Hematopoietic multipotent progenitor cell (in vitro differentiated cells): ENCODE results near the gene MAOB. TPM values are rescaled to one million over a fixed set of nuclear protein-coding genes. Genes with fewer than 3 reads are reported as not detected.
"Not testable (repeated sequence)": the region's sequence is repeated elsewhere in the genome, so short reads cannot be mapped to it uniquely, and the experiment has no call there.

ENCODE experiments used
- DNase-seq, 3 donors: peaks; one replicate each; pipeline ENCODE4 v3.0.0-alpha.2; 2011 to 2015; ENCODE audit warnings: low read depth in 2 of 3, low spot score in 2 of 3
- total RNA-seq: library from RNA; depleted of rRNA; stranded (reverse); fragments of >200 nt; gene quantifications from one replicate; pipeline ENCODE4 v1.2.3, GENCODE V29; 2012

The MAOB gene
- under 0.01 TPM for total RNA-seq

- no peak for DNase-seq
Measured at GRCh38 chrX:43882294-43882681, at the start of gene MAOB. Gene MAOB (minus strand): TSS chrX:43882450. CDS start chrX:43882299, 151 bp downstream.

DNA sequence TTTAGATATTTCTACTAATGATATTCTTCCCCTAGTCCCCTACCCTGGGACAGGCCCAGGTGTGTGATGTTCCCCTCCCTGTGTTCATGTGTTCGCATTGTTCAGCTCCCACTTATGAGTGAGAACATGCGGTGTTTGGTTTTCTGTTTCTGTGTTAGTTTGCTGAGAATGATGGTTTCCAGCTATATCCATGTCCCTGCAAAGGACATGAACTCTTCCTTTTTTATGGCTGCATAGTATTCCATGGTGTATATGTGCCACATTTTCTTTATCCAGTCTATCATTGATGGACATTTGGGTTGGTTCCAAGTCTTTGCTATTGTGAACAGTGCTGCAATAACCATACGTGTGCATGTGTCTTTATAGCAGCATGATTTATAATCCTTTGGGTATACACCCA is 39.8 kb upstream of the MAOB start:
- DNase-seq = not testable (repeated sequence)

DNA sequence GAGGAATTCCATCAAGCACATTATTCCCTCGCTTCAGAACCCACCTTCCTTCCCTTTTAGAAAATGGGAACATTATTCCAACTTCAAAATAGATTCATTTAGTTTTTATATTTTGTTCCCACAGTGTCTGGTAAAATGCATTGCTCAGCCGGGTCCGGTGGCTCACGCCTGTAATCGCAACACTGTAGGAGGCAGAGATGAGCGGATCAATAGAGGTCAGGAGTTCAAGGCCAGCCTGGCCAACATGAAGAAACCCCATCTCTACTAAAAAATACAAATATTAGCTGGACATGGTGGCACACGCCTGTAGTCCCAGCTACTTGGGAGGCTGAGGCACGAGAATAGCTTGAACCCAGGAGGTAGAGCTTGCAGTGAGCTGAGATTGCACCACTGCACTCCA is 28.5 kb upstream of the MAOB start:
- DNase-seq = not testable (repeated sequence)

DNA sequence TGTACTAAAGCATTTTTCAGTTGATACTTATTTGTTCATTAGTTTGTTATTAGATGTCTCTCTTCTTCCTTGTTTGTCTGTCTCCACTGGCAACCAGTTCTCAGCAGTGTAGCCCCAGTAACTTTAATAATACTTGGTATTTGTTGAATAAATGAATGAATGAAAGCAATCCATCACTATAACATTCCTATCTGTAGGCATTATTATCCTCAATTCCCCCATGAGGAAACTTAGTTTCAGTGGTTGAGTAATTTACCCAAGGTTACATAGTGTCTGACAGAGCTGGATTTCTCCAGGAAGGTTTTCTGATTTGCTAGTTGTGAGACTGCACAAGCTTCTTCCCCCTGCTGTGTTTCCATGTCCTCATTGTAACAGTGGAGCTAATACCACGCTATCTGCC is 27.8 kb upstream of the MAOB start:
- no peak for DNase-seq

DNA sequence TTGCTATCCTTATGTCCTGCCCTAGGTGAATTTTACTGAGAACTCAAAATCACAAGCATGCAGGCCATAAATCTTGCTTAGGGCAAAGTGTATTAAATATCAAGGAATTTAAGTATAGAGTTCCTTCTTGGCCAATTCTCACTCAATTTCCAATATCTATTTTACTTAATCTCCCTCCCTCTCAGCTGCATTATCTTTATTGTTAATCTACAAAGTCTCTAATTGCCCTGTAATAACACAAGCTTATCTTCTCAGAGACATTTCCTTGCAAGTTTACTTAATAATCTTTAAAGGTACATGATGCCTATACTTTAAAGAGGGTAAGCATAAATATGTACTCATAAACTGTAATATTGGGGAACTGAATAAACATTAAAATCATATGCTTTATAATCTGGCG is 26.9 kb upstream of the MAOB start:
- DNase-seq = no peak

GRCh38 chrX:43899878-43900815 is 17.9 kb upstream of the MAOB start:
- DNase-seq = no peak

GRCh38 chrX:43898406-43899035 is 16.3 kb upstream of the MAOB start:
- no peak for DNase-seq

- no peak for DNase-seq
Measured at GRCh38 chrX:43897290-43897689, 15.0 kb upstream of the MAOB start.

DNA sequence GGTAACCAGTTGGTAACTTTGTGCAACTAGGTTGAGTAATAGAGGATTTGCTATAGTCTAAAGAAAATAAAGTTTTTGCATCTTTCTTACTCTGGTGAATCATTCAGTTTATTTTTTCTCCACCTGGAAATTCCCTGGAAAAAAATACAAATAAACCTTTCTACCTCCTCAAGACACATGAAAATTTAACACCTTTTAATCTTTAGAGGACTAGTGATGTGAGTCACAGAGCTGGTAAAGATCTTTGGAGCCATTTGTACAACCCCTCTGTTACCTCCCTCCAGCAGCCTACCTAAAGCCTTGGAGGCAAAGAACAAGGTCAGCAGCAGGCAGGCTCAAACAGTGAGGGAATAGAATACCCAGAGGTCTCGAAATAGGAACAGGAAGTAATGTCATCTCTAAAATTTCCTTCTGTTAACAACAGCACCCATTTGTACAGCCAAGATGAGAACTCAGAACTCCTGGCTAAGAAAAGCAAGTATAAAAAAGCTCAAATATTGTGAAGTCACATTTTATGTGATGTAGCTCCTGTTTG is 10.2 kb upstream of the MAOB start:
- DNase-seq = no peak

GRCh38 chrX:43885617-43886016 is 3.4 kb upstream of the MAOB start:
- DNase-seq = no peak

DNA sequence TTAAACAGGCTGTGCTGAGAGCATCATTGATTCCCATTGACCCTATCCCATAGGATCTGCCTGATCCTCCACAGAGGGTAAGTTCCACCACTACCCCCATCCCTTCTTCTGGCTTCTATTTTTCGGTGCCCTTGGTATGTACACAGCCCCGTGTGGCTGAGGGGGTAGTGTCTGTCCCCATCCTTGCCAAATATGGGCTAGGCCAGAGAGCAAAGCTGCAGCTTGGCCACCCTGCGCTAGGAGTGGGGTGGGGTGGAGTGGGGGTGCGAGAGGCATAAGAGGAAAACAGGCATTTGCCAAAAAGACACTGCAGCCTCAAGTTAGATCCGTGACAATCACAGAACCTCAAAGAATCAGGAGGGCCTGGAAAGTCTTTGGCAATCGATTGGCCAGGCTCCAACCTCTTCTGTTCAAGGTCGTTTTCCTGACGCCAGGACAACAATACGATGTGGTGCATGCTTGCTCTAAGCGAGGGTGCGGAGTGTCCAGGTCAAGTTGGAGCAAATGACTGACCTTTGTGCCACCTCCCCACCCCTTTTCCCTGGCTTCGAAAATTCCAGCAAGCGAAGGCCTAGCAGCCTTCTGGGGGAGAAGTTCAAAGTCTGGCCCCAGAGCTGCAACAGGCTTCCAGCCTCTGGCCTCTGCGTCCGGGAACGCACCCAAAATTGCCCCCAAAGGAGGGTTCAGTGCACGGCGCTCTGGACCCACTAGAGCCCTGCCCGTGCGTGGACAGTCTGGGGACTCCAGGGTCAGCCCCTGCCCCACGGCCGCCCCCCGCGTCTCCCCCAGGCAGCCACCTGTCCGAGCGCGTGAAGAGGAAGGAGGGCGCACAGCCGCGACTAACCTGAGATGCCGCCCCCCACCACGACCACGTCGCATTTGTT is 598 bp downstream of the MAOB start:
- no peak for DNase-seq

DNA sequence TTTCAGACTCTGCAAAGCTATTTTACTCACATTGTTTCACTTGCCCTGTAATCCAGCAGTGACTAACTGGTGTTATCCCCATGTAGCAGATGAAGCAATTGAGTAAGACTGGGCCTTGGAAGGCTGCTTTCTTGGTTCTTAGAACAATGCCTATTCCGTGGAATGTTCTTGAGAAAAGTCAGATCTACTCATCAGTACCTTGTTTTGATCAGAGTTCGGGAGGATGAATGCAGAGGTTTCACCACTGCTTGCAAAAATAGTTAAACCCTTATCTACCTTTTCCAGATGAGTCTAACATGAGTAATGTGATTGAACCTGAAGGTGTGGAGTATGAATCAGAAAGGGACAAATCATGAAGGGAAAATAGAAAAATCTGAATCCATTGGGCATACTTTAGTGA is 1.8 kb downstream of the MAOB start:
- DNase-seq = no peak

DNA sequence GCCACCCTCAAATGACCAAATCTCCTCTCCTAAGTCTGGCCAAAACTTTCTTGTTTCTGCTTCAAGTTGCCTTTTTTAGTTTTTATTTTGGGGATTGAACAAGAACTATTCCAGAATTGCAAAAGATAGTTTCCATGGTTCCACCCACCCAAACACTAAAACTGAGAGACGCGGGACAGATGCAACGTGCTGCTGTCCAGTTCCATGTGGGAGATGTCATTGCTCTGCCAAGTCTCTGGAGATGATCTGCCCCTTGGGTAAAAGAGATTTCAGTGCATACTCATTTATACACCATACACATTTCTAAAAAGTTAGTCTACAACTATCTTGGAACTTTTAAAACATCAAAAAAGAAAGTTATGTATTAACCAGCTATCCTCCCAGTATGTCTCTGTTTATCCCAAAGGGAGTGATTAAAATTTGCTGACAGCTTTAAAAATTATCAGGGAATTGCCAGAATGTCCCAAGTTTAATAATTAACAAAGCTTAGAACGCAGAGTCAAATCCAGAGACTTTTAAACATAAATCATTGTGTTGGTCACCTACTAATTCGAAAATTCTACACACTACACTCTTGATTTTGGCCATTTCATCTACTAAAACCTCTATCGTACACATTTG is 3.2 kb downstream of the MAOB start:
- DNase-seq = no peak

DNA sequence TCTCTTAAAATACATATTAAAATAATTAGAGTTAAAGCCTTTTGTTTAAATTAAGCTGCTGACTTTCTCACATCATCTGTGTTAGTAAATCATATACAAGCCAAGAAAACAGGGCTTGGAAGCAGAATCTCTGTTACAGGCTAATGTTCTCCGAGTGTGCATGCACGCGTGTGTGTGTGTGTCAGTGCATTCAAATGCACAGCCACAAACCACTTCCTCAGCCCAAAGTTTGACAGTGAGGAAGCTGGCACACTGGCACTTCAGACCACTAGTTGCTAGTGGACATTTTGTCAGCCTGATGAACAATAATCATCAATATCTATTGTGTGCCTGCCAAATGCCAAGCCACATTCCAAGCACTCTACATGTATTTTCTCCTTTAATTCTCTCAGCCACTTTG is 5.6 kb downstream of the MAOB start:
- DNase-seq = peak in 2 of 3 donors; percentile 0 to 3

GRCh38 chrX:43870758-43871419 is 11.4 kb downstream of the MAOB start:
- no peak for DNase-seq

- DNase-seq = no peak
Measured at GRCh38 chrX:43870011-43870410, 12.2 kb downstream of the MAOB start.

DNA sequence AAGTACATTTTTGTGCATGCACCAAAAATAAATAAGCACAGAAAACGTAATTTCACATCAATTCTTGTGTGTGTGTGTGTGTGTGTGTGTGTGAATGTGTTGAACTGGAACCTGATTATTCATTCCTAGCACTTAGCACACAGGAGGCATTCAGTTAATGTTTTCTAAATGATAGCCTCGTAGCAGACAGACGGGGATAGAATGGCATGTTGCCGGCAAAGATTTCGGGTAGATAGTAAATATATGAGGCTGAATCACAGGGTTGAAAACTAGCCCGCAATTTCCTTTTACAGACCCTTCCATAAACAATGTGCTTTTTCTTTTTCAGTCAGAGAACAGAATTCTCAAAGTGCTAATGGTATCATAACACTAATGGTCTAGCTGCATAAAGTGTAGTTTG is 13.5 kb downstream of the MAOB start:
- no peak for DNase-seq

DNA sequence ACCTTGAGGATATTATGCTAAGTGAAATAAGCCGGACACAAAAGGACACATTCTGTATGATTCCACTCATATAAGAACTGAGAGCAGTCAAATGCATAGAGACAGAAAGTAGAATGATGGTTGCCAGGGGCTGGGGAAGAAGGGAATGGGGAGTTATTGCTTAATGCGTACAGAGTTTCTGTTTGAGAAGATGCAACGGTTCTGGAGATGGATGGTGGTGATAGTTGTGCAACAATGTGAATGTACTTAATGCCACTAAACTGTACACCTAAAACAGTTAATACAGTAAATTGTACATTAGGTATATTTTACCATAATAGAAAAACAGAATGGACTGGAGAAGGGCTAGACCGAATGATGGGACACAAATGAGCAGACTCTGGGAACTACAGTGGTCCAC is 15.8 kb downstream of the MAOB start:
- no peak for DNase-seq

GRCh38 chrX:43865791-43866190 is 16.5 kb downstream of the MAOB start:
- no peak for DNase-seq

- DNase-seq = no peak
Measured at GRCh38 chrX:43862434-43862833, 19.8 kb downstream of the MAOB start.
